H7 (cell line): Measurements from ENCODE around the gene MAPKBP1. TPM values are rescaled to one million over a fixed set of nuclear protein-coding genes. Genes with fewer than 3 reads are reported as not detected.

Experiments
- total RNA-seq: library from RNA; depleted of rRNA; stranded (reverse); fragments of >200 nt; shearing (Covaris generic); gene quantifications from 2 replicates; pipeline ENCODE4 v1.2.3, GENCODE V29; 2014; rRNA removed

MAPKBP1 gene
- total RNA-seq, 1 experiment from 2014 or later = 5.9 TPM

Other genes starting within 250 kb of the MAPKBP1 start
- gene RPAP1, start 230.2 kb upstream of the MAPKBP1 start, total RNA-seq = 65.5 and 77.7 TPM in 2 replicates
- 65.8 and 72.6 TPM in 2 replicates for gene TYRO3, start 215.3 kb upstream of the MAPKBP1 start, total RNA-seq
- gene MGA, start 114.1 kb upstream of the MAPKBP1 start, total RNA-seq = 21.4 and 27.8 TPM in 2 replicates
- gene JMJD7, start 53.6 kb downstream of the MAPKBP1 start, total RNA-seq = 10.7 and 12.3 TPM in 2 replicates
- 3.0 and 5.3 TPM in 2 replicates for gene PLA2G4B, start 64.4 kb downstream of the MAPKBP1 start, total RNA-seq
- gene SPTBN5, start 119.6 kb downstream of the MAPKBP1 start, total RNA-seq = 0.17 and 0.55 TPM in 2 replicates
- 22.0 and 22.2 TPM in 2 replicates for gene EHD4, start 198.1 kb downstream of the MAPKBP1 start, total RNA-seq
- gene PLA2G4E, start 246.6 kb downstream of the MAPKBP1 start, total RNA-seq = not detected in 2 replicates